Measurements from ENCODE around the gene ESPL1. TPM values are rescaled to one million over a fixed set of nuclear protein-coding genes. Genes with fewer than 3 reads are reported as not detected.
"Not testable (repeated sequence)": the region's sequence is repeated elsewhere in the genome, so short reads cannot be mapped to it uniquely, and the experiment has no call there.

Gene ESPL1
- total RNA-seq, 1 donor from 2014 or later: 2.2 TPM

DNA sequence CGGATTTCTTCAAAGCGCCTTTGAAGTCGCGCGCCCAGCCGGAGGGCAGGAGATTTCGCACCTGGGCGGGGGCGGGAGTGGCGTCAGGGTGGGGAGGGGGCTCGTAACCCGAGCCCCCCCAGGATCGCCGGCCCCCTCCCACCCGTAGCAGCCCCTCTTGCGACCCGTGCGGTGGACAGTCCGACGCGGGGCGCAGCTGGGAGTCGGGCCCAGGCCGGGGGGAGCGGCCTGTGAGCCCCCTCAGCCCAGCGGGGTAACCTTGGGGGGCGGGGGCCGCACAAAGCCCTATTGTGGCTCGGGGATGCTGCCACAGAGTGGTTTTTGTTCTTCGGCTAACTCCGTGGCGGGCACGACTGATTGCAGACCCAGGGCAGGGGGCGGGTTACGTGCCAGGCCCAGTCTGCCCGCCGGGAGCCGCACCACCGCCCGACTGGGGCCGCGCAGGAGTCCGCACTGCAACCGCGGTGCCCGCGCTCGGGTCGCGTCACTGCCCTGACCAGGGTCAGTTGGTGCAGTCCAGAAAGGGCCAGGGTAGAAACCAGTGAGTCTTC lies 57.5 kb downstream of the ESPL1 start:
- Histone ChIP-seq H3K36me3 (ENCODE audit: control insufficient read depth, insufficient read depth, low read length) (no peaks in the 10 kb centered on the region), H3K27me3 (ENCODE audit: control insufficient read depth, insufficient read depth, low read length) (peaks cover 16% of the 10 kb centered on the region), H3K4me3 (ENCODE audit: low read depth, low read length) (peak overlapping the region; percentile 53)
- TF ChIP-seq, protein P1, sequence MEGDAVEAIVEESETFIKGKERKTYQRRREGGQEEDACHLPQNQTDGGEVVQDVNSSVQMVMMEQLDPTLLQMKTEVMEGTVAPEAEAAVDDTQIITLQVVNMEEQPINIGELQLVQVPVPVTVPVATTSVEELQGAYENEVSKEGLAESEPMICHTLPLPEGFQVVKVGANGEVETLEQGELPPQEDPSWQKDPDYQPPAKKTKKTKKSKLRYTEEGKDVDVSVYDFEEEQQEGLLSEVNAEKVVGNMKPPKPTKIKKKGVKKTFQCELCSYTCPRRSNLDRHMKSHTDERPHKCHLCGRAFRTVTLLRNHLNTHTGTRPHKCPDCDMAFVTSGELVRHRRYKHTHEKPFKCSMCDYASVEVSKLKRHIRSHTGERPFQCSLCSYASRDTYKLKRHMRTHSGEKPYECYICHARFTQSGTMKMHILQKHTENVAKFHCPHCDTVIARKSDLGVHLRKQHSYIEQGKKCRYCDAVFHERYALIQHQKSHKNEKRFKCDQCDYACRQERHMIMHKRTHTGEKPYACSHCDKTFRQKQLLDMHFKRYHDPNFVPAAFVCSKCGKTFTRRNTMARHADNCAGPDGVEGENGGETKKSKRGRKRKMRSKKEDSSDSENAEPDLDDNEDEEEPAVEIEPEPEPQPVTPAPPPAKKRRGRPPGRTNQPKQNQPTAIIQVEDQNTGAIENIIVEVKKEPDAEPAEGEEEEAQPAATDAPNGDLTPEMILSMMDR (IDR thresholded peaks at IDR 0.05; ENCODE audit: insufficient read depth, low read length, poor library complexity, severe bottlenecking): no peak
- DNase-seq (ENCODE audit: low read depth): no peak

DNA sequence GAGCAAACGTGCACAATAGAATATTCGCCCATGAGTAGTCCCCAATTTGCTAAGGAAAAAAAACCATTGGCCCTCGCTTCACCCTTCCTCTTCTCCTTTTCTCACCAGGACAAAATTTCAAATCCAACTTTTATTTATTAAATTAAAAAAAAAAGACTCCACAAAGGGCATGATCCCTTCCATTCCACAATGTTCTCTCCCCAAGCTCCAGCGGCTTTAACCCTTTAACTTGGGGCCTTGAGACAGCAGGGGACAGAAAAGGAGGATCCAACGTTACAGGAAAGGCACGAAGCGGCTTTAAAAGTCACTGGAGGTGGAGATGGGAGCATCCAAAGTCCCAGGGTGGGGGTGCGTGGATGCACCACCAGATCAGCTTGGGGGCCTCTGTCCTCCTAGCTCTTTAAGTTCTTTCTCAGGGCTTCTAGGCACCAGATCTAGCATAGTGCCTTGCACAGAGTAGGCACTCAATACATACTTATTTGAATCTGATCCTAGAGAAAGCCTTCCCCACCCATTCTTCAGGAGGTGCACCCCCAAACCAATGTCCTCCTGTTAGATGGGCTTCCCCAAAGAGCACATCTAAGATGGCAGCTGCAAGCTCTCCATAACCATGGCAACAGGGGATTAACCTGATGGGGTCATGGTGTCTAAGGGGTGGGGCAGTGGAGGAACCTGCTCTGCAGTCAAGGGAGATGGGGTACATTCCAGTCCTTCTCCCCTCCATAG lies 58.5 kb downstream of the ESPL1 start:
- peaks cover 16% of the 10 kb centered on the region for H3K27me3 ChIP-seq (ENCODE audit: control insufficient read depth, insufficient read depth, low read length)
- no peak for DNase-seq (ENCODE audit: low read depth)
- H3K4me3 ChIP-seq (ENCODE audit: low read depth, low read length): no peak overlapping the region
- TF ChIP-seq, protein P1 (IDR thresholded peaks at IDR 0.05; ENCODE audit: insufficient read depth, low read length, poor library complexity, severe bottlenecking): no peak
- H3K36me3 ChIP-seq (ENCODE audit: control insufficient read depth, insufficient read depth, low read length): no peaks in the 10 kb centered on the region

DNA sequence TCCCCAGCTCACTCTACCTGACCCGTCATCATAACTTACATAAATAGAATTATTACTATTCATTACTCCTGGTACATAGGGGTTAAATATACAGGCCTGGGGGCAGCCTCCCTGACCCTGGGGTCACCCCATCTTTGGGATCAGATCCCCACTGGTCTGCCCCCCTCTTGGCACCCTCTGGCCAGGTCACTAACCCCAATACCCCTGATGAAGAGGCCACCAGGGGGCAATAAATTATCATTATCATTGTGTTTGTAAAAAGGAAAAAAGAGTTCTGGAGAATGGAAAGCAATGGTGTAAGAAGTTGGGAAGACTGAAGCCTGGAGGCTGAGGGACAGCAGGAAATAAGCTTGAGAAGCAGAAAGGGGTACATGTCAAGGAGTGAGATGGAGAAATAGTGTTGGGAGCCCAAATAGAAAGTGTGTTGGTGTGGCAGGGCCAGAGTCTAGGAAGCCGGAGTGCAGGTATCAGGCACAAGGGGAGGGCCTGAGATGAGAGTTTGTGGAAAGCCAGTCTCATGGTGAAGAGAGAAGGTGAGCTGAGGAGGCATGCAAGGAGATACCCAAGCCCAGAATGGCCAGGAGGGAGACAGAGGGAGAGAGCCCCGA lies 59.4 kb downstream of the ESPL1 start:
- DNase-seq (ENCODE audit: low read depth): no peak
- H3K36me3 ChIP-seq (ENCODE audit: control insufficient read depth, insufficient read depth, low read length): no peaks in the 10 kb centered on the region
- no peak overlapping the region for H3K4me3 ChIP-seq (ENCODE audit: low read depth, low read length)
- TF ChIP-seq, protein P1 (IDR thresholded peaks at IDR 0.05; ENCODE audit: insufficient read depth, low read length, poor library complexity, severe bottlenecking): peak; percentile 22
- H3K27me3 ChIP-seq (ENCODE audit: control insufficient read depth, insufficient read depth, low read length): peaks cover 18% of the 10 kb centered on the region

- DNase-seq (ENCODE audit: low read depth): no peak
- Histone ChIP-seq H3K36me3 (ENCODE audit: control insufficient read depth, insufficient read depth, low read length) (no peaks in the 10 kb centered on the region), H3K4me3 (ENCODE audit: low read depth, low read length) (no peak overlapping the region), H3K27me3 (ENCODE audit: control insufficient read depth, insufficient read depth, low read length) (peaks cover 20% of the 10 kb centered on the region)
- TF ChIP-seq, protein P1 (IDR thresholded peaks at IDR 0.05; ENCODE audit: insufficient read depth, low read length, poor library complexity, severe bottlenecking): no peak
Measured at GRCh38 chr12:53328043-53328435, 59.9 kb downstream of the ESPL1 start.

DNA sequence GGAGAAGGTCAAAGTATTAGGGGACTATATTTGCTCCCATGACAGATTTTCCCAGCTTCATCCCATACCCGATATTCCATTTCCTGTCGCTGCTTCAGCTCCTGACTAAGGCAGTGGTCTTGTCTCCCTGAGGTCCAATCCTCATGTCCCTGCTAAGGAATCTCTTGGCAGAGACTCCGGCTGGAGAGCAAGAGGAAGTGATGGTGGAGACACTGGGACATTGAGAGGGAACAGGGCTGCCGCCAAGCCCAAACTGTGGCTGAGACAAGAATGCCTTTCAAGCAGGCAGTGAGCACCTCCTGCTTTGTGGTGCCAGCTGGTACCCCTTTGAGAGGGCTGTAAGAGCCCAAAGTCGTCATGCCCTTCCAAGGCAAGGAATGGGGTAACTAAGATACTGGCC lies 62.6 kb downstream of the ESPL1 start:
- TF ChIP-seq, protein P1 (IDR thresholded peaks at IDR 0.05; ENCODE audit: insufficient read depth, low read length, poor library complexity, severe bottlenecking): no peak
- H3K4me3 ChIP-seq (ENCODE audit: low read depth, low read length): no peak overlapping the region
- H3K36me3 ChIP-seq (ENCODE audit: control insufficient read depth, insufficient read depth, low read length): no peaks in the 10 kb centered on the region
- no peak for DNase-seq (ENCODE audit: low read depth)
- peaks cover 25% of the 10 kb centered on the region for H3K27me3 ChIP-seq (ENCODE audit: control insufficient read depth, insufficient read depth, low read length)

DNA sequence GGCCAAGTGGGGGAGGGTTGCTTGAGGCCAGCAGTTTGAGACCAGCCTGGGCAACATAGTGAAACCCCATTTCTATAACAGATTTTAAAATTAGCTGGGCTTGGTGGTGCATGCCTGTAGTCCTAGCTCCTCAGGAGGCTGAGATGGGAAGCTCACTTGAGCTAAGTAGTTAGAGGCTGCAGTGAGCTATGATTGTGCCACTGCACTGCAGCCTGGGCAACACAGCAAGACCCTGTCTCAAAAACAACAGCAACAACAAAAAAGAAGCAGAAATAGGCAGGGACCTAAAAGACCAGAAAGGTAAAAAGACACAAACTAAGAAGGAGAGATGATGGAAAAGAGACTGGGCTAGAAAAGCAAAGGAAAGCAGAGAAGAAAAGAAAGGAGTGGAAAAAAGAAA lies 64.2 kb downstream of the ESPL1 start:
- peaks cover 37% of the 10 kb centered on the region for H3K27me3 ChIP-seq (ENCODE audit: control insufficient read depth, insufficient read depth, low read length)
- H3K36me3 ChIP-seq (ENCODE audit: control insufficient read depth, insufficient read depth, low read length); DNase-seq (ENCODE audit: low read depth); H3K4me3 ChIP-seq (ENCODE audit: low read depth, low read length): not testable (repeated sequence)

All from kidney epithelial cell (primary cell).